ENCODE data around the gene ARID1B.

The ARID1B gene

GRCh38 chr6:157168471-157168870 is 391.3 kb downstream of the ARID1B start:
- no peaks in the 10 kb centered on the region for H3K9me3 ChIP-seq
- H3K27ac ChIP-seq, result no peak overlapping the region
- no peak overlapping the region for H3K4me3 ChIP-seq (ENCODE audit: low read depth in 1 of 2, low read length in 1 of 2)
- no peak for TF ChIP-seq CTCF (IDR thresholded peaks at IDR 0.05)
- H3K36me3 ChIP-seq, result peaks cover 30% of the 10 kb centered on the region
- H3K27me3 ChIP-seq, result no peaks in the 10 kb centered on the region
- H3K4me1 ChIP-seq (ENCODE audit: control insufficient read depth in 1 of 2, insufficient read depth in 1 of 2, low read depth in 1 of 2, low read length in 1 of 2), result no peaks in the 10 kb centered on the region

- TF ChIP-seq CTCF (IDR thresholded peaks at IDR 0.05), result no peak
- Histone ChIP-seq H3K9me3 (no peaks in the 10 kb centered on the region), H3K27me3 (no peaks in the 10 kb centered on the region), H3K4me3 (ENCODE audit: low read depth in 1 of 2, low read length in 1 of 2) (no peak overlapping the region), H3K36me3 (peaks cover 35% of the 10 kb centered on the region), H3K27ac (no peak overlapping the region), H3K4me1 (ENCODE audit: control insufficient read depth in 1 of 2, insufficient read depth in 1 of 2, low read depth in 1 of 2, low read length in 1 of 2) (no peaks in the 10 kb centered on the region)
Observed at GRCh38 chr6:157169226-157169625, 392.0 kb downstream of the ARID1B start.

- no peak overlapping the region for H3K27ac ChIP-seq
- no peak for TF ChIP-seq CTCF (IDR thresholded peaks at IDR 0.05)
- H3K27me3 ChIP-seq, result no peaks in the 10 kb centered on the region
- H3K36me3 ChIP-seq, result peaks cover 35% of the 10 kb centered on the region
- H3K4me3 ChIP-seq (ENCODE audit: low read depth in 1 of 2, low read length in 1 of 2), result no peak overlapping the region
- no peaks in the 10 kb centered on the region for H3K4me1 ChIP-seq (ENCODE audit: control insufficient read depth in 1 of 2, insufficient read depth in 1 of 2, low read depth in 1 of 2, low read length in 1 of 2)
- H3K9me3 ChIP-seq, result no peaks in the 10 kb centered on the region
Observed at GRCh38 chr6:157169656-157170055, 392.5 kb downstream of the ARID1B start.

- H3K36me3 ChIP-seq, result peaks cover 35% of the 10 kb centered on the region
- H3K27ac ChIP-seq, result no peak overlapping the region
Observed at GRCh38 chr6:157170535-157170934, 393.4 kb downstream of the ARID1B start.

GRCh38 chr6:157171801-157172200 is 394.6 kb downstream of the ARID1B start:
- Histone ChIP-seq H3K4me1 (ENCODE audit: control insufficient read depth in 1 of 2, insufficient read depth in 1 of 2, low read depth in 1 of 2, low read length in 1 of 2) (no peaks in the 10 kb centered on the region), H3K27me3 (no peaks in the 10 kb centered on the region), H3K9me3 (no peaks in the 10 kb centered on the region), H3K4me3 (ENCODE audit: low read depth in 1 of 2, low read length in 1 of 2) (no peak overlapping the region), H3K36me3 (peaks cover 34% of the 10 kb centered on the region), H3K27ac (no peak overlapping the region)
- TF ChIP-seq CTCF (IDR thresholded peaks at IDR 0.05), result no peak

More at GRCh38 chr6:157170535-157170934, 393.4 kb downstream of the ARID1B start:
- H3K27me3 ChIP-seq, result no peaks in the 10 kb centered on the region
- no peak for TF ChIP-seq CTCF (IDR thresholded peaks at IDR 0.05)
- no peak overlapping the region for H3K4me3 ChIP-seq (ENCODE audit: low read depth in 1 of 2, low read length in 1 of 2)
- H3K4me1 ChIP-seq (ENCODE audit: control insufficient read depth in 1 of 2, insufficient read depth in 1 of 2, low read depth in 1 of 2, low read length in 1 of 2), result no peaks in the 10 kb centered on the region
- H3K9me3 ChIP-seq, result no peaks in the 10 kb centered on the region

GRCh38 chr6:157172231-157172701 is 395.1 kb downstream of the ARID1B start:
- peaks cover 30% of the 10 kb centered on the region for H3K36me3 ChIP-seq
- no peak for TF ChIP-seq CTCF (IDR thresholded peaks at IDR 0.05)
- H3K27ac ChIP-seq, result no peak overlapping the region
- no peak overlapping the region for H3K4me3 ChIP-seq (ENCODE audit: low read depth in 1 of 2, low read length in 1 of 2)
- H3K4me1 ChIP-seq (ENCODE audit: control insufficient read depth in 1 of 2, insufficient read depth in 1 of 2, low read depth in 1 of 2, low read length in 1 of 2), result no peaks in the 10 kb centered on the region
- H3K27me3 ChIP-seq, result no peaks in the 10 kb centered on the region
- no peaks in the 10 kb centered on the region for H3K9me3 ChIP-seq

Measured in neutrophil (primary cell).